ENCODE results near the gene GRB7.
"Not testable (repeated sequence)": the region's sequence is repeated elsewhere in the genome, so short reads cannot be mapped to it uniquely, and the experiment has no call there.

The GRB7 gene

GRCh38 chr17:39737760-39738567 lies at the start of gene GRB7:
TSS of gene GRB7 (plus strand) at chr17:39737938. CDS start at chr17:39742302, 4,364 bp downstream.
- no peak for DNase-seq

DNA sequence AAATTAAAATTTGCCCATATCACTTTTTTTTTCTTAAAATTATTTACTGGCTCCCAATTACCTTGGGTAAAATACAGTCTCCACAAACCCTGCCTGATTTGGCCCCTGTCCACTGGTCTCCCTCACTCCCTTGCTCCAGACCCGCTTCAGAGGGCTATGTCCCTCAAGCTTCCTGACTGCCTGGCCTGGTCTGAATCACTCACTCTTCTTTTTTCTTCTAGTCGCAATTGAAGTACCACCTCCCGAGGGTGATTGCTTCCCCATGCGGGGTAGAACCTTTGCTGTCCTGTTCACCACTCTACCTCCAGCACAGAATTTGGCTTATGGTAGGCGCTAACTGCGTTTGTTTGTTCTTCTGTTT lies 49.3 kb upstream of the GRB7 start:
- no peak for DNase-seq

DNA sequence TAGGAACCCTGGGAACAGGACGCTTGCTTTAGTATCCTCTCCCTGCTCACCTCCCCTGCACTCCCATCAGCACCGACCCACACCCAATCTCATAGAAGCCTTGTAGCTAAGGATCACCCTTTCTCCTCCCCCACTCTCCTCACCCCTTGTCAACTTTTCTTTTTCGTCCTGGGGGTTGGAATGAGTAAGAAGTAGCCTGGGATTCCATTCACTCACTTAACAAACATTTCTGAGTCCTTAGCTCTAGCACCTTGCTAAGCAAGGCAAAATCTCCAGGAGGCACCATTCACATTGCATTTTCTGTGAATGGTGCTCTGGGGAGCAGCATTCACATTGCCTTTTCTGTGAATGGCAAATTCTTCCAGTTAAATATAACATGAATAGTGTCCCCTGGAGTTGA lies 48.8 kb upstream of the GRB7 start:
- DNase-seq: no peak

DNA sequence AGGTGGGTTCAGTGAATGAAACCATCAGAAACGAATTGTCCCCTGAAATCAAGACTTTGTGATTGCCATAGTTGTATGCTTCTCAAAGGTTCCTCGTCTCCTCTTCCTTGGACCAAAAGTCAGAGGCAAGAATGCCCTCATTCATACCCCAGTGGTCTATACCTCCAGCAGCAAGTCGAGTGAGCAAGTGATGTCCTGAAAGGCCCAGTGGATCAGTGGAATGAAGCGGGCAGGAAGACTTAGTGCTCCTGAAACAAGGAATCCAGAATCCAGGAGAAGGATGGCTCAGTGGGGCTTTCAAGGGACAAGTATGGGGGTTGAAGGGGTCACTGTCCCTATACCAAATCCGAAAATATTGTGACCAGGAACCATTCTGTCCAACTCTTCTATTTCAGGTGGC lies 43.1 kb upstream of the GRB7 start:
- no peak for DNase-seq

DNA sequence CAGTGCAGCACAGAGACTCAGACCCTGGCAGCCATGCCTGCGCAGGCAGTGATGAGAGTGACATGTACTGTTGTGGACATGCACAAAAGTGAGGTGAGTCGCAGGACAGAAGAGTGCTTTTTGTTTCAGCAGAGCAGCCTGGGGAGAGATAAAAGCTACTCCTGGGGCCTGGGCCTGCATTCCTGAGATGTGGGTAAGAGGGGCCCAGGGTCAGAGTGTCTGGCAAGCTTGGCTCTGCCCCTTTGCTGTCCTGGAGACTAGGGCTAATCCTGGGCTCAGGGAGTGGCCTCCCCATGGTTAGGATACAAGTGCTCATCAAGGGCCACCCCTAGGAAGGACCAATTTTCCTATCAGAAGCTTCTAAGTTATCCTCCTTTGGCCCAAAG lies 42.7 kb upstream of the GRB7 start:
- DNase-seq: no peak

DNA sequence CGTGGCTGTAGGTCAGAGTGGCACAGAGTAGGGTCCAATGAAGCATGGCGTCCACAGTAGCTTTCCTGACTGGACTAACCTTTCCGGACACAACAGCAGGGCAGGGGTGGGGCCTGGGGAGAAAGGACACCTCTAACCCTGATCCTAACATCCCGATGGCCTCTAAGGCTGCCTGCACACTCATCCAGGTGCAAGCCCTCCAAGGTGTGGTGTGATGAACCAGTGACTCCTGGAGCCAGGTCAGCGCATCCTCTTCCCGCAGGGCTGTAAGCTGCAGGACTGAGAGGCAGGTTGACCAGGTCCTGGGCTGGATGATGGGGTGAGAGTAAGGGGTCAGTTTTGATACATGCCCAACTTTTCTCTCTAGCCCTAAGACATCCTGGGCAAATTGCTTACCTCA lies 41.0 kb upstream of the GRB7 start:
- no peak for DNase-seq

DNA sequence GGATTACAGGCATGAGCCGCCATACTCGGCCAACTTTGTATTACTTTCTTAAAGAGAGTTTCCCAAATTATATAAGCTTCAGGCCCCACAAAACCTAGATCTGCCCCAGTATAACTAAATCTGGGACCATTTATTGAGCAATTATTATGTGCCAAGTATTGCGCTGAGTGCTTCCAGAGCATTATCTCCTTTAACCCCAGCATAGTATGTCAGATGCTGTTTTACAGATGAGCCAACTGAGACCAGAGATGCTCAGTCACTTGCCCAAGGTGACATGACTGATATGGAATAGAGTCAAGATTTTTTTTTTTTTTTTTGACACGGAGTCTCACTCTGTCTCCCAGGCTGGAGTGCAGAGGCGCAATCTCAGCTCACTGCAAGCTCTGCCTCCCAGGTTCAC lies 39.8 kb upstream of the GRB7 start:
- DNase-seq: no peak

- not testable (repeated sequence) for DNase-seq
Observed at GRCh38 chr17:39699157-39699817, 38.5 kb upstream of the GRB7 start.

DNA sequence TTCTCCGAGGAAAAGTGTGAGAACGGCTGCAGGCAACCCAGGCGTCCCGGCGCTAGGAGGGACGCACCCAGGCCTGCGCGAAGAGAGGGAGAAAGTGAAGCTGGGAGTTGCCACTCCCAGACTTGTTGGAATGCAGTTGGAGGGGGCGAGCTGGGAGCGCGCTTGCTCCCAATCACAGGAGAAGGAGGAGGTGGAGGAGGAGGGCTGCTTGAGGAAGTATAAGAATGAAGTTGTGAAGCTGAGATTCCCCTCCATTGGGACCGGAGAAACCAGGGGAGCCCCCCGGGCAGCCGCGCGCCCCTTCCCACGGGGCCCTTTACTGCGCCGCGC lies 38.0 kb upstream of the GRB7 start, which contains the start of gene ERBB2:
TSS of gene ERBB2 (plus strand) at position 247 of the 330 bp plus-strand sequence. CDS start 175 bp downstream, outside the sequence.
- DNase-seq: no peak

DNA sequence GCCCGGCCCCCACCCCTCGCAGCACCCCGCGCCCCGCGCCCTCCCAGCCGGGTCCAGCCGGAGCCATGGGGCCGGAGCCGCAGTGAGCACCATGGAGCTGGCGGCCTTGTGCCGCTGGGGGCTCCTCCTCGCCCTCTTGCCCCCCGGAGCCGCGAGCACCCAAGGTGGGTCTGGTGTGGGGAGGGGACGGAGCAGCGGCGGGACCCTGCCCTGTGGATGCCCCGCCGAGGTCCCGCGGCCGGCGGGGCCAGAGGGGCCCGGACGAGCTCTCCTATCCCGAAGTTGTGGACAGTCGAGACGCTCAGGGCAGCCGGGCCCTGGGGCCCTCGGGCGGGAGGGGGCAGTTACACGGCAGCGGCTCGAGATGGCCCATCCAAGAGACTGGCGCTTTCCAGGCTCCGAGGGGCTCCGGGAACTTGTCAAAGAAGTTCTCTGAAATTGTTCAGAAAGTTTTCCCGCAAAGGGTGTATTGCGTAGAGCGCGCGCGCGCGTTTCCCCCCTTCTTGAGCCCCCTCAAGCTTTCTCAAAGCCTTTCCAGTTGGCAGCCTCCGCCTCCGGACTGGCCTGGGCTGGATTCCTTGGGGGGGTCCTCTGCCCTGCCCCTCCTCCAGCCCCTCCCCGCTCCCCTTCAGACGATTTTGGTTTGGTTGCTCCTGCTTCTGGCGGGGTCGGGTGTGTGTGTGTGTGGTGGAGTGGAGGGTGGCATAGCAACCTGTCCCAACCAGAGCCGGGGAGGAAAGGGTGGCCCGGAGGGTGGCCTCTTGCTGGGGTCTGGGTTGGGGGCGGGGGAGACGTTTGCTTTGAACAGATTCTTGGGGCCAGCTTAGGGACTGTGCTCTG lies 37.4 kb upstream of the GRB7 start:
- no peak for DNase-seq

- no peak for DNase-seq
Observed at GRCh38 chr17:39701012-39701783, 36.5 kb upstream of the GRB7 start.

DNA sequence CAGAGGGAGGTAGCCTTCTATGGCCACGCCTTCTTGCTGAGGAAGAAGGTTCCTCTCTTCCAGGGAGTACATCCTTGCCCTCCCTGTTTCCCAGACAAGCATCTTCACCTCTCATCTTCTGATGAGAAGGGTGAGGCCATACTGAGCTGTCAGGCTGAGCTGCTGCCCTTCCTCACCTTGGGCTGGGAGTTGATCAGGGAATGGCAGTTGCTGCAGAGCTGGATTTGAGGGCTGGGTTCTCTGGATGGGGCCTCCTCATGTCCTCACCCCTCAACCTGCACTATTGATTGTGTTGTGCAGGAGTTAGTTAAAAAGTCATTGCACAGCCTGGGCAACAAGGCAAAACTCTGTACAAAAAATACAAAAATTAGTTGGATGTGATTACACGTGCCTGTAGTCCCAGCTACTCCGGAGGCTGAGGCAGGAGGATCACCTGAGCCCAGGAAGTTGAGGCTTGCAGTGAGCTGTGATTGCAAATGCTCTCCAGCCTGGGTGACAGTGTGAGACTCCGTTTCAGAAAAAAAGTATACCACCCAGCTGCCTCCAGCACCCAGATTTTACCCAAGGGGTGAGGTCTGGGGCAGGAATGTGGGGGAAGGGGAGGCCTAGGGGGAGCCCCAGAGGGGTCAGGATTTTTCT lies 35.8 kb upstream of the GRB7 start:
- no peak for DNase-seq

GRCh38 chr17:39702901-39703893 lies 34.5 kb upstream of the GRB7 start:
- DNase-seq: no peak

- DNase-seq: no peak
Observed at GRCh38 chr17:39703913-39704312, 33.8 kb upstream of the GRB7 start.

DNA sequence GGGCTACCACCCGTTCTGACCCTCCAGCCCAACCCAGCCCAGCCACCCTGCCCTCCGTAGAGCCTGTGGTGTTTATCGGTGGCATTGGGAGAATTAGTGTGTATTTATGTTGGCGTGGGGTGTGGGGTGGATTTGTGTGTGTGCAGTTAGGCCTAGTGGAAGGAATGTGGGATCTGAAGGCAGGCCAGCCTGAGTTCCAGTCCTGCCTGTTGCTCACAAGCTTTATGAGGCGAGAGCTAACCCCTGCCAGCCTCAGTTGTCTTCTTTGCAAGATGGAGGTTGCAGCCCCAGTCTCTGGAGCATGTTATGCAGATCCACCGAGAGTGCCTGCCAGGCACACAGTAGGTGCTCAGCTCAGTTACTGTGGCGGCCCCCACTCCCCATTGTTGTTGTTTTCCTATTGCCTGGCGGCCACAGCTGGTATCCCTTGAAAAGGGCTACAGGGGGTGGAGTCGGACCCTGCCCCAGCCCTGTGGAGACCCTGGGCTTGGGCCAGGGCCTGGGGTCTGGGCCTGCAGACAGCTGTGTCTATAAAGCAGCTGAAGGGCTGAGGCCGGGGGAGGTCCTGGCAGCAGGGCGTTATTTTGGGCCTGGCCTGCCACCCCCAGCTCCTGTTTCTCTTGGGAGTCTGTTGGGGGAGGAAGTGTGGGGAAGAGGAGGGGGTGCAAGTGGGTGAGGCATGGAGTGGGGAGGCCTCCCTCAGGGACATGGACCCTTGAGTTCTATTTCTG lies 32.8 kb upstream of the GRB7 start:
- no peak for DNase-seq

GRCh38 chr17:39705786-39706348 lies 31.9 kb upstream of the GRB7 start:
- DNase-seq: no peak

GRCh38 chr17:39706383-39706782 lies 31.4 kb upstream of the GRB7 start:
- no peak for DNase-seq

DNA sequence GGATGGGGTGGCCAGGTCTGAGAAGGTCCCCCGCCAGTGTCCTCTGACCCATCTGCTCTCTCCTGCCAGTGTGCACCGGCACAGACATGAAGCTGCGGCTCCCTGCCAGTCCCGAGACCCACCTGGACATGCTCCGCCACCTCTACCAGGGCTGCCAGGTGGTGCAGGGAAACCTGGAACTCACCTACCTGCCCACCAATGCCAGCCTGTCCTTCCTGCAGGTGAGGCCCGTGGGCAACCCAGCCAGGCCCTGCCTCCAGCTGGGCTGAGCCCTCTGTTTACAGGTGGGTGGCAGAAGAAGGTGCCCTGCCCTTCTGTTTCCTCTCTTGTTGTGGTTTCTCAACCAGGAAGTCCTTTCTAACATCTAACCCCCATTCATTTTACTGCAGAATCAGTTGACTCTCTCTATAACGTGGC lies 30.8 kb upstream of the GRB7 start:
- no peak for DNase-seq

DNA sequence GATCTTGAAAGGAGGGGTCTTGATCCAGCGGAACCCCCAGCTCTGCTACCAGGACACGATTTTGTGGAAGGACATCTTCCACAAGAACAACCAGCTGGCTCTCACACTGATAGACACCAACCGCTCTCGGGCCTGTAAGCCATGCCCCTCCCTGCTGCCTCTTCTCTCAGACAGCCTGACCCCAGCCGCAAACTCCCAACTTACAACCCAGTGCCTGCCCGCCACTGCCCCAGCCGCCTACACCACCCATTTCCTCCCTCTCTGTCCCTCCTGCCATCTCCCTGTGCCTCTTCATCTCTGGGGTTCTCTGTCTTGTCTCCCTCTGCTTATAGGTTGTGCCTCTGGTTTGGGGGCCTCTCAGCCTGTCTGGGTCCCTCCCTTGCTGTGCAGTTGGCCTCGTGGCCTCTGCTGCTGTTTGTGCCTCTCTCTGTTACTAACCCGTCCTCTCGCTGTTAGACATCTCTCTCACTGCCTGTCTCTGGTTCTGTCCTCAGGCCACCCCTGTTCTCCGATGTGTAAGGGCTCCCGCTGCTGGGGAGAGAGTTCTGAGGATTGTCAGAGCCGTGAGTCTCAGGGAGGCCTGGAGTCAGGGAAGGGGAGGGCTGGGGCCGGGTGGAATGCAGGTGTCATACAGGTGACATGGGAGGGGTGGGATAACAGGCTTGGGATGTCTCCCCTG lies 28.3 kb upstream of the GRB7 start:
- no peak for DNase-seq

All from activated CD4-positive, alpha-beta T cell treated with anti-CD3 and anti-CD28 coated beads for 1 hour (primary cell).